Iris pigment epithelial cell (primary cell): ENCODE results near the gene MRPL21.
A peak's percentile ranks its signal among the peaks of the same experiment; 100 is the strongest.
"Not testable (repeated sequence)": the region's sequence is repeated elsewhere in the genome, so short reads cannot be mapped to it uniquely, and the experiment has no call there.

Source experiments
- DNase-seq: peaks from one replicate; pipeline ENCODE4 v3.0.0-alpha.2; 2011; ENCODE audit warnings: low read depth

Gene MRPL21

GRCh38 chr11:68867066-68867465 lies 36.6 kb downstream of the MRPL21 start:
- no peak for DNase-seq

- no peak for DNase-seq
These were observed 38.4 kb downstream of the MRPL21 start for GRCh38 chr11:68865241-68865640.

- DNase-seq = no peak
These were observed 39.9 kb downstream of the MRPL21 start for GRCh38 chr11:68863553-68864265.

GRCh38 chr11:68862421-68862820 lies 41.2 kb downstream of the MRPL21 start:
- no peak for DNase-seq

- no peak for DNase-seq
These were observed 44.5 kb downstream of the MRPL21 start for GRCh38 chr11:68859123-68859522.

GRCh38 chr11:68857037-68857586 lies 46.5 kb downstream of the MRPL21 start:
- DNase-seq = no peak

GRCh38 chr11:68856425-68857030 lies 47.1 kb downstream of the MRPL21 start:
- not testable (repeated sequence) for DNase-seq

- DNase-seq = peak; percentile 64
These were observed 48.2 kb downstream of the MRPL21 start for GRCh38 chr11:68855205-68855981.

GRCh38 chr11:68854273-68854958 lies 49.2 kb downstream of the MRPL21 start:
- DNase-seq = no peak

GRCh38 chr11:68852628-68853027 lies 51.0 kb downstream of the MRPL21 start:
- no peak for DNase-seq

GRCh38 chr11:68848429-68848828 lies 55.2 kb downstream of the MRPL21 start:
- no peak for DNase-seq

GRCh38 chr11:68847395-68847794 lies 56.2 kb downstream of the MRPL21 start:
- DNase-seq = no peak

GRCh38 chr11:68845351-68846002 lies 58.2 kb downstream of the MRPL21 start:
- DNase-seq = no peak

- no peak for DNase-seq
These were observed 58.8 kb downstream of the MRPL21 start for GRCh38 chr11:68844801-68845200.

GRCh38 chr11:68844376-68844775 lies 59.3 kb downstream of the MRPL21 start:
- no peak for DNase-seq

- DNase-seq = no peak
These were observed 59.8 kb downstream of the MRPL21 start for GRCh38 chr11:68843703-68844312.

GRCh38 chr11:68843052-68843561 lies 60.5 kb downstream of the MRPL21 start:
- DNase-seq = peak; percentile 40

GRCh38 chr11:68842427-68843051 lies 61.1 kb downstream of the MRPL21 start:
- no peak for DNase-seq

GRCh38 chr11:68841718-68842426 lies 61.8 kb downstream of the MRPL21 start, which contains the start of gene CPT1A:
Gene CPT1A, minus strand, starts transcription at chr11:68841916. Its CDS starts 26,442 bp downstream, at chr11:68815474.
- DNase-seq = peak; percentile 78
